ENCODE measurements around the gene SLC10A3.
A peak's percentile ranks its signal among the peaks of the same experiment; 100 is the strongest.

The SLC10A3 gene

GRCh38 chrX:154481911-154482601 is 8.4 kb downstream of the SLC10A3 start:
- DNase-seq, result no peak

DNA sequence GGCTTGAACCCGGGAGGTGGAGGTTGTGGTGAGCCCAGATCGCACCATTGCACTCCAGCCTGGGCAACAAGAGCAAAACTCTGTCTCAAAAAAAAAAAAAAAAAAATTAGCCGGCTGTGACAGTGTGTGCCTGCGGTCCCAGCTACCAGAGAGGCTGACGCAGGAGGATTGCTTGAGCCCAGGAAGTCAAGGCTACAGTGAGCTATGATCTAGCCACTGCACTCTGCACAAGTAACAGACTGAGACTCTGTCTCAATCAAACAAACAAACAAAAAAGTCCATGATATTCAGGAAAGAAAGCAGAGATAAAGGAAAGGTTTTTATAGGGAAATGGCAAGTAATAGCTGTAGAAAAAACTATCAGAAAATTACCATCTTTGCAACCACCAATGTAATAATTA is 9.2 kb downstream of the SLC10A3 start:
- no peak for DNase-seq

- peak; percentile 93 for DNase-seq
Observed at GRCh38 chrX:154478728-154479622, 11.5 kb downstream of the SLC10A3 start, which contains the start of gene LAGE3. Gene LAGE3 (minus strand): TSS chrX:154479281. CDS start chrX:154478915, 366 bp downstream.

DNA sequence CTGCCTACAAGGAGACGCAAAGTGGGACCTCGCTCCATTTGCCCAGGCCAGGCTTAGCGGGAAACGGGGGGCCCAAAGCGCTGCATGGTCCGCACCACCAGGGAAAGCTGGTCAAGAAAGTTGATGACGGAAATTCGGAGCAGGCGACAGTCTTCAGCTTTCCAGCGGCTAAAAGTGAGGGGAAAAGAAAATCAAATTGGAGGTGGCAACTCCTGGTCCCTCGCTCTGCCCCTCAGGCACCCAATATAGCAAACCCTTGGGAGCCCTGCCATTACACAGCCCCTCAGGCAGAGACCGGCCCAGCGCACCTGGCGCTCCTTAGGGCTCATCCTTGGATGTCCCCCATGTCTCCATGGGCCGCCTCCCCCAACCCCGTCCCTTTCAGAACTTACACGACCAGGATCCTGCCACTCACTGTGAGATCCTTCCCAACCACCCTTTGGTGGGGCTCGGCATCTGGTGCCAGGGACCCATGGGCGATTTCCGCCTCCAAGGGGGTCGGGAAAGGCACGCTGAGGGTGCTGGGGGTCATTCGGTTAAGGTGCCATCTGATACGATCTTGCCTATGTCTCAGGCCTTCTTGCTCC is 12.4 kb downstream of the SLC10A3 start:
- DNase-seq, result no peak

DNA sequence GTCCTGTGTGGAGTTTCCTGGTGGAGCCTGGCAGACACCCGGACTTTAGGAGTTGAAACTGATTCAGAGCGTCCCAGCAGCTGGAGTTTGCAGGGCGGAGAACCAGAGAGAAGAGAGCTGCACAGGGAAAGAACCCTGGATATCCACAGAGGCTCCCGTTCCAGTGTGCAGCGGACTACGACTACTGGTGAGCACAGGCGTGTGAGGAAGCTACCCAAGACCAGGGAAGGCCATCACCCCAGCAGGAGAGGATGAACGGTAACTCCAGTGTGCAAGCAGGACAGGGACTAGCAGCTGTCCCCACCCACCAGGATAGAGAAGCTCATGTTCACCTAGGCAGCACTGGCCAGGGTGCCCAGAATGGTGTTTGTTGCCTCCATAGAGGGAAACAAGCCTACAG is 13.6 kb downstream of the SLC10A3 start:
- no peak for DNase-seq

DNA sequence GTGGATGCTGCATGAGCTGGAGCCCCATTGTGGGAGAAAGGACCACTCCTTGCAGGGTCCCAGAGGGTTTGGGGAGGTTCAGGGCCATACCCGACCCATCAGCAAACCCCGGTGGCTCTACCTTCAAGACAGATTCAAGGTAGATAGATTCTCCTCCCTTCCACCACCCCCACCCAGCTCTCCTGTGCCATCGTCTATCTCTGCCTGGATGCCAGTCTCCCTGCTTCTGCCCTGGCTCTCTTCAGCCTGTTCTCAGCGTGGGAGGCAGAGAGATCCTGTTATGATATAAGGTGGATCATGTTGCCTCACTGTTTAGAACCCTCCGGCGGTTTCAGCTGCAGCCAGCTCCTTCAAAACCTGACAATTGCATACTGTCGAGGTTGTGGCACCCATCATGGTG is 16.7 kb downstream of the SLC10A3 start:
- no peak for DNase-seq

DNA sequence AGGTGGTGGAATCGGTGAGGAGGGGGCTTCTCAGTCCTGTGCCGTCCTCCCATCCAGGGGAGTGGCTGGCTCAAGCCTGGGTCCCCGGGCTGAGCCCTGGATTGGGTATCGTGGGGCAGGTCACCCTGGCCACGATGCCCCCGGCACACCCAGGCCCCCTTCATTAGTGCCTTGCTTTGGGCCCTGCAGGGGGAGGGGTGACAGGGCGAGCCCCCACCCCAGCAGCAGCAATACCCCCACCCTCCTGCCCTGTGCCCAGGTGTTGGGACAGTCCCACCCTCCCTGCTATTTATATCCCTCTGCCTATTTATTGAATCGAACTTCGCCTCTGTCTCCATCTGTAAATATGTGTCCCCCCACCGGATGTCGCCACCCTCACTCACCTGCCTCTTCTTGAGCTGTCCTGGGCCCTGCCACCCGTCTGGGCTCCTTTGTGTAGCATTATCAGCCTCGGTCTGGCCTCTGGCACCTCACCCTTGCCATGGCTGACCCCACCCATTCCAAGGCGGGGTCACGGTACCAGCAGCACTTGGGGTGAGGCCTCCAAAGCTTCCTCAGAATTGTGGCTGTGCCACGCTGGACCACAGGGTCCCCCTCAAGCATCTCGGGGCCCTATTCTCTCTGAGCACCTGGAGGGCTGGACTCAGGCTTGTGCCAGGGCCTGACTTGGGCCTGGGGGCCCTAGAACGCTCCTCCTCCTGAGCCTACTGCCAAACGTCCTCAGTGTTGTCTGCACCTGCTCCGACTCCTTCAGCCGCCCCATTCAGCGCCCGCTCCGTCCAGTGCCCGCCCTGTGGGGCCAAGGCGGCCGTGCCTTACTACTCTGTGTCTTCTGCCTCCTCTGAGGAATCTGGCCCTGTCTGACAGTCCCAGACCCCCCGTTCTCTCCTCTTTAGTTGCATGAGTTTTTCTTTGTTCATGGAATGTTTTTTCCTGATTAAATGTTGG is 17.5 kb downstream of the SLC10A3 start:
- no peak for DNase-seq

DNA sequence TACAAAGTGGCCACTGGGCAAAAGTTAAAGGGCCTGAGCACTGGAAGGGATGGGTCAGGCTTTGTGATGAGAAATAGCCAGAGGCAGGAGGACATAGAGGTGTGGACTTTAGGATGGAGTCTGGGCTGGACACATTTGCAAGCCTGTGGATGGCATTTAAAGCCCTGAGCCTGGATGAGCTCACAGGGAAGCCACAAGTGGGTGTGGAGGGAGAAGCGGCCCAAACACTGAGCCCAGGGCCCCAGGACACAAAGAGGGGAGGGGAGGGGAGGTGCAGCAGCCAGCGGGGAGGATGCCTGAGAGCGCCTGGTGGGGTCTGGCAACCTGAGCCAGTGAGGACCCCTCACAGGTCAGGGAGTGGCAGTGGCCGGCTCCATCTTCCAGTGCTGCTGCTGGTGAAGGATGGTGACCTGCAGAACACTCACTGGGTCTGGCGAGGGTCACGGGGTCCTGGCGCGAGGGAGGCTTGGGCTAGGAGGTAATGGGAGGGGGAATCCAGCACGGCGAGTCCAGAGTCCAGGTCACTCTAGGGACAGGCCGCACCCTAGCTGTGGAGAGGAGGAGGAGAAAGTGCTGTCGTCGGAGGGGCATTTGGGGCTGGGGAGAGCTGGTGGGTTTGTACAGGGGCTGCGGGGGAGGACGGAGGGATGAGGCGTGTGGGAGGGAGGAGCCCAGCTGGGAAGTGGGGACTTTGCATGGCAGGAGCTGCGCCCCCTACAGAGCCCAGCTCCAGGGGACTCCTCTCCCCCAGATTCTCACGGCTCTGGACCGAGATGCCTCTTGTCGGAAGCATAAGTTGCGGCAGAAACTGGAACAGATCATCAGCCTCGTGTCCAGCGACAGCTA is 18.4 kb downstream of the SLC10A3 start:
- DNase-seq, result no peak

- no peak for DNase-seq
Observed at GRCh38 chrX:154470914-154471568, 19.4 kb downstream of the SLC10A3 start.

DNA sequence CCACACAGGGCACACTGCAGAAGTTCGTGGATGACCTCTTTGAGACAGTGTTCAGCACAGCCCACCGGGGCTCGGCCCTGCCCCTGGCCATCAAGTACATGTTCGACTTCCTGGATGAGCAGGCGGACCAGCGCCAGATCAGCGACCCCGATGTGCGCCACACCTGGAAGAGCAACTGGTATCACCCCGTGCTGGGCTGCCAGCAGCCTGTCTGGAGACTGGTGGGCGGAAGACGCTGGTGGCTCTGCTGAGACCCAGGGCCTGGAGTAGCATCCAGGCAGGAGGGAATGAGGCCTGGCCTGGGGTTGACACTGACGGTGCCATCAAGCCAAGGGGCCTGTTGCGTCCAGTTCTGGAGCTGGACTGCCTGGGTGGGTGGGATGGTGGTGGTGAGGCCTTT is 20.0 kb downstream of the SLC10A3 start:
- no peak for DNase-seq

- DNase-seq, result no peak
Observed at GRCh38 chrX:154469880-154470279, 20.5 kb downstream of the SLC10A3 start.

GRCh38 chrX:154469114-154469513 is 21.3 kb downstream of the SLC10A3 start:
- DNase-seq, result no peak

DNA sequence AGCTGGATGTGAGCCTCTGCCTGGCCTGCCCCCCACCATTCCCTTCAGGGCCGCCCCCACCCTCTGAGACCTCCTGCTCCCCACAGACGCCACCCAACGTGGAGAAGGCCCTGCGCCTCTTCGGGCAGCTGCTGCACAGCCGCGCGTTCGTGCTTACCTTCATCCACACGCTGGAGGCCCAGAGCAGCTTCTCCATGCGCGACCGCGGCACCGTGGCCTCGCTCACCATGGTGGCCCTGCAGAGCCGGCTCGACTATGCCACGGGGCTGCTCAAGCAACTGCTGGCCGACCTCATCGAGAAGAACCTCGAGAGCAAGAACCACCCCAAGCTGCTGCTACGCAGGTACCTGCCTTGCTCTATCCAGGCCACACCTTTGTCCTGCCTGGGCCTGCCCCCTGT is 22.2 kb downstream of the SLC10A3 start:
- DNase-seq, result no peak

DNA sequence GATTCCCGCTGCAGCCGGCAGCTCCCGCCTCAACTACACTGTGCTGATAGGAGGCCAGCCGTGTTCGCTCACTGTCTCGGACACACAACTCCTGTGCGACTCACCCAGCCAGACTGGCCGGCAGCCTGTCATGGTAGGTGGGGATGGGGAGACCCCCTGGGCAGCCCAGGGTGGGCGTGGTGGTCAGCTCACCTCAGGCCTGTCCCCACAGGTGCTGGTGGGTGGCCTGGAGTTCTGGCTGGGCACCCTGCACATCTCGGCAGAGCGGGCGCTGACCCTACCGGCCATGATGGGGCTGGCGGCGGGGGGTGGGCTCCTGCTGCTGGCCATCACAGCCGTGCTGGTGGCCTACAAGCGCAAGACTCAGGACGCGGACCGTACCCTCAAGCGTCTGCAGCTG is 22.9 kb downstream of the SLC10A3 start:
- DNase-seq, result no peak

- no peak for DNase-seq
Observed at GRCh38 chrX:154466907-154467306, 23.5 kb downstream of the SLC10A3 start.

DNA sequence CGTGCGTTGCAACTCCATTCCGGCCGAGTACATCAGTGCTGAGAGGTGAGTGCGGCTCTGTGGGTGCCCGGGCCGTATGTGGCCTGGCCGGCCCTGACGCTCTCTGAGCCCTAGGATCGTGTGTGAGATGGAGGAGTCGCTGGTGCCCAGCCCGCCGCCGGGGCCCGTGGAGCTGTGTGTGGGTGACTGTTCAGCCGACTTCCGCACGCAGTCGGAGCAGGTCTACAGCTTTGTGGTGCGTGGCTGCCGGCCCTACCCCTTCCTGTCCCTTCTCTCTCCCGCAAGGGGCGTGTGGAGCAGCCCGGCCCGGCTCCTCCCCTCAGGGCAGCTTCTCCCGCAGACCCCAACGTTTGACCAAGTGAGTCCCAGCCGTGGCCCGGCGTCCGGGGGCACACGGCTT is 24.4 kb downstream of the SLC10A3 start:
- no peak for DNase-seq

DNA sequence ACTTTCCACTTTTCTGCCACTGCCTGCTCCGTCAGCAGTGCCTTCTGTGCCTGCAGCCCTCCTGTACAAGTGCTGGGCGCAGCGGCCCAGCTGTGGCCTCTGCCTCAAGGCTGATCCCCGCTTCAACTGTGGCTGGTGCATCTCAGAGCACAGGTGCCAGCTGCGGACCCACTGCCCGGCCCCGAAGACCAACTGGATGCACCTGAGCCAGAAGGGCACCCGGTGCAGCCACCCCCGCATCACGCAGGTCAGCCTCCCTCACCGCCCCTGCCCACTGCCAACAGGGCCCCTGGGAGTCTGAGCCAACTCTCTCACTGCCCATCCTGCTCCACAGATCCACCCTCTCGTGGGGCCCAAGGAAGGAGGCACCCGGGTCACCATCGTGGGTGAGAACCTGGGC is 24.8 kb downstream of the SLC10A3 start:
- DNase-seq, result no peak

GRCh38 chrX:154464806-154465365 is 25.5 kb downstream of the SLC10A3 start:
- no peak for DNase-seq

- DNase-seq, result no peak
Observed at GRCh38 chrX:154463611-154464220, 26.7 kb downstream of the SLC10A3 start.

- DNase-seq, result no peak
Observed at GRCh38 chrX:154462396-154462795, 28.0 kb downstream of the SLC10A3 start.
